NCI-H146 treated with DMSO at 0.1 percent for 48 hours (cell line): Measurements from ENCODE around the gene JMJD7.

Experiments
- DNase-seq: peaks from one replicate; lab custom pipeline; 2025; ENCODE audit not compliant: unreplicated experiment; lab: John Stamatoyannopoulos, UW

Gene JMJD7

DNA sequence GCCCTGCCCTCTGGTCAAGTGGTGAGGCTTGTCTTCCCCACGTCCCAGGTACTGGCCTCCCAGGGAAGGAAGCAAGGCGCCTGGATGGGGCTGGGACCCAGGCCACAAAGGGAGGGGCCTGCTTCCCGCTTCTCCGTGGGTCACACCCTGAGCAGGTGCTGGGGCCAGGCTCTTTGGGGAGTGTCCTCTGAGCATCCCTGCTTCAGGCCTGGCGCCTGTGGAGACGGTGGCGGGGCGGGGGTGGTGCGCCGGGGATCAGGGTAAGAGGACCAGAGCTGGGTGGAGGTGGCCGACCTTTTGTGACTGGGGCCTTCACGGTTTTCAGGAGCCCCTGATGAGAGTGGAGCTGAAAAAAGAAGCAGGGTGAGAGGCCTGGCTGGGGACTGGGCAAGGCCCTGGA, 14.3 kb downstream of the JMJD7 start:
- no peak for DNase-seq

- DNase-seq: no peak
These were observed 15.7 kb downstream of the JMJD7 start for GRCh38 chr15:41843571-41843970.

DNA sequence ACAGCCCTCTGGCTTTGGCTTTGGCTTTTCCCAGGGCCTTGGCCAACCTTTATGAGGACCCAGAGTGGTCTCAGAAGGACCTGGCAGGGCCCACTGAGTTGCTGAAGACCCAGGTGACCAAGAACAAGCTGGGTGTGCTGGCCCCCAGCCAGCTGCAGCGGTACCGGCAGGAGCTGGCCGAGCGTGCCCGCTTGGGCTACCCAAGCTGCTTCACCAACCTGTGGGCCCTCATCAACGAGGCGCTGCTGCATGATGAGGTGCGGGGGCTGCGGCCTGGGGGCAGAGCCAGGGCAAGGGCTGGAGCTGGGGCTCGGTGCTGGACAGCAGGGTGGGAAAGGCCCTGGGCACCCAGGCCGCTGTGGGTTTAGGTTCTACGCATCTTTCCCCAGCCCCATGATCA, 16.9 kb downstream of the JMJD7 start:
- no peak for DNase-seq

DNA sequence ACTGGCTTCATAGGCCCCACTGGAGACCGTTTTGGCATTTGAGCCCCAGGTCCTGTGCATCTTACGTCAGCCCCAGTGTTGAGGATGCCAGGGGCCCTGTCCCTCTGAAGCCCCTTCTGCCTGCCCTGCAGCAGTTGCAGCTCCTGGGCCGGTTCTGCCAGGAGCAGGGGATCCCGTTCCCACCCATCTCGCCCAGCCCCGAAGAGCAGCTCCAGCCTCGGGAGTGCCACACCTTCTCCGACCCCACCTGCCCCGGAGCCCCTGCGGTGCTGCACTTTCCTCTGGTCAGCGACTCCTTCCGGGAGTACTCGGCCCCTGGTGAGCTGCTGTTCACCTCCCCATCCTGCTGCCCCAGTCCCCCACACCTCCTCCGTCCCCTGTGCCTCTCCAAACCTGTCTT, 19.3 kb downstream of the JMJD7 start:
- DNase-seq: no peak

DNA sequence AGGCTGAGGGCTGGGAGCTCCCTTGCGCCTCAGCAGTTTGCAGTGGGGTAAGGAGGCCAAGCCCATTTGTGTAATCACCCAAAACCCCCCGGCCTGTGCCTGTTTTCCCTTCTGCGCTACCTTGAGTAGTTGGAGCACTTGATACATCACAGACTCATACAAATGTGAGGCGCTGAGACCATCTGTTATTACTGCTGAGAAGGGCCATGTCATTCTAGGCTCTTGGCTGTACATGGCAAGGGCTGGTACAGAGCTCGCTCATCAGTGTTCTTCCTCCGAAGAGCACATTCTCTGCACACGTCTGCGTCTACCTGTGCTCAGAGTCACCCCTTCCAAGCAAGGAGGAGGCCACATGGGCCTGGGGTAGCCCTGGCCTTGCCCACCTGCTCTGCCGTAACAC, 20.1 kb downstream of the JMJD7 start:
- DNase-seq: no peak

DNA sequence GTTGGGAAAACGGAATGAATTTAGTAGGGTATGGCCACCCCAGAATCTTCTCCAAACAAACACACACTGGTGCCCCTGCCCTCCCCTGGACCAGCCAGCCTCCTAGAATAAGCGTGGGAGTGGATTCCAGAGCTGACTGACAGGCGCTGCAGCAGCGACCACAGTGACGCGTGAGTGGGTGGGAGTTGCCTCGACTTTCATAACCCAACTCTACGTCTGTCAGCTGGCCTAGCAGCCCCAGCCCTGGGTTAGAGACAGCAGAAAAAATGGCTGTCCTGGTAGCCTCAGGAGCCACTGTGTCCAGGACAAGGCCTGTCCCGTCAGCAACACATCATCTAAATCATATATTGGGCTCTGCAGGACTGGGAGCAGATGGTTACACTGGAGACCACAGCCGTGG, 20.7 kb downstream of the JMJD7 start:
- no peak for DNase-seq

DNA sequence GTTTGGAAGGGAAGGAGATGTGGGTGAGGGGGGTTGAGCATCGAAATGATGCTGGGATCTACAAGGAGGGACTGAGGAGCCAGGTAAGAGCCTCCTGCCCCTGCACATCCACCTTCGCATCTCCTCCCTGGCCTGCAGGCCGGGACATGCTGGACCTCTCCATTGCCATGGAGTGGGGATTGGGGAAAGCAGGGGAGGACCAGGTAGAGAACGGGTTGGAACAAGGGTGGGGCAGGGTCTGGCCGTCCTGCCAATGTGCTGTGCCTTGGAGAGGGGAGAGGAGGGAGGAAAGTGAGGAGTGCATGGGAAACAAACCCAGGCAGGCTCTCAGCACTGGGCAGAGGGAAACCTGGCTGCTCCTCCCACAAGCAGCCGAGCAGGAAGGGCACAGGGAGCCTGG, 21.3 kb downstream of the JMJD7 start:
- DNase-seq: no peak

DNA sequence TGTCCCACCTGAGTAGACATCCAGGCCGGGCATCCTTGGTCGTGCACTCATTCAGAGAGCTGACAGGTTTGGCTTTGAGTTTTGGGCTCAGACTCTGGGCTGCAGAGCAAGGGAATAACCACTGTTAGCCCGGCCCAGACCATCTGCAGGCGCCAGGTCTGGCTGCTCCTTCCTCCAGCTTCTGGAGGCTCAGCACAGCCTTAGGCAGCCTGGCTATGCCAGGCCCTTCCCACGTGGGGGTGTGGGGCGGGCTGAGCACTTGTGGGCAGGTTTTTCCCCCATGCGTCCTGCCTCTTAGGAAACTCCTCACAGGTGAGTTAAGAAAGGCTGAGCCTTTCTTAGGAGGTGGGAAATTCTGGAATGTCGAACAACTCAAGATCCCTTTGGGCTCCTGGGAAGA, 22.0 kb downstream of the JMJD7 start:
- no peak for DNase-seq

DNA sequence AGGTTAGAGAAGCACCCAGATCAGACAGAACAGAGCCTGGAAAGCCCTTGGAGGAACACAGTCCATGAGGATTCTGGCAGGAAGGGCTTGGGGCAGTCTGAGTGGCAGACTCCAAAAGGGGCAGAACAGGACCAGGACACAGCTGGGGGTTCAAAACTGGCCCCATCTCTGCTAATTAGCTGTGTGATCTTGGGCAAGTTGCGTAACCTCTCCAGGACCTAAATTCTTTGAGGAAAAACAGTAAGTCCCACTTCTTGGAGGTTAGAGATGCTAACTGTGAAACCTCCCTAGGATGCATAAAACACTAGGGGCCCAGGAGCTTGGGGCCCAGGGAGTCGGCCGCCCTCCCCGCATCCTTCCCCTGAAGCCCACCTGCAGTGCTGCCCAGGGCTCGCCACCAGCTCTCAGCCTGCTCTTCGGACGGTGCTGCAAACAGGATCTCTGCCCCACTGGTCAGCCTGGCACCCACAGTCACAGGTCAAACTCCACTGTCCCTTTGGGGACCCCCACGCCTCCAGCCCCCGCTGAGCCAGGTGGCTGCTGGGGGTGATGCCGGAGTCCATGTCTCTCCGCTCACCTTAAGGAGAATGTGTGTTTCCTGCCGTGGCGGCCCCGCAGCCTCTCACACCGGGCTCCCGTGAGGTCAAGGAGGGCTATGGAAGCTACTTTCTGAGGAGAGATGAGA, 22.7 kb downstream of the JMJD7 start:
- DNase-seq: no peak

- no peak for DNase-seq
These were observed 23.3 kb downstream of the JMJD7 start for GRCh38 chr15:41851167-41851523.

- DNase-seq: no peak
These were observed 24.0 kb downstream of the JMJD7 start for GRCh38 chr15:41851755-41852370.

DNA sequence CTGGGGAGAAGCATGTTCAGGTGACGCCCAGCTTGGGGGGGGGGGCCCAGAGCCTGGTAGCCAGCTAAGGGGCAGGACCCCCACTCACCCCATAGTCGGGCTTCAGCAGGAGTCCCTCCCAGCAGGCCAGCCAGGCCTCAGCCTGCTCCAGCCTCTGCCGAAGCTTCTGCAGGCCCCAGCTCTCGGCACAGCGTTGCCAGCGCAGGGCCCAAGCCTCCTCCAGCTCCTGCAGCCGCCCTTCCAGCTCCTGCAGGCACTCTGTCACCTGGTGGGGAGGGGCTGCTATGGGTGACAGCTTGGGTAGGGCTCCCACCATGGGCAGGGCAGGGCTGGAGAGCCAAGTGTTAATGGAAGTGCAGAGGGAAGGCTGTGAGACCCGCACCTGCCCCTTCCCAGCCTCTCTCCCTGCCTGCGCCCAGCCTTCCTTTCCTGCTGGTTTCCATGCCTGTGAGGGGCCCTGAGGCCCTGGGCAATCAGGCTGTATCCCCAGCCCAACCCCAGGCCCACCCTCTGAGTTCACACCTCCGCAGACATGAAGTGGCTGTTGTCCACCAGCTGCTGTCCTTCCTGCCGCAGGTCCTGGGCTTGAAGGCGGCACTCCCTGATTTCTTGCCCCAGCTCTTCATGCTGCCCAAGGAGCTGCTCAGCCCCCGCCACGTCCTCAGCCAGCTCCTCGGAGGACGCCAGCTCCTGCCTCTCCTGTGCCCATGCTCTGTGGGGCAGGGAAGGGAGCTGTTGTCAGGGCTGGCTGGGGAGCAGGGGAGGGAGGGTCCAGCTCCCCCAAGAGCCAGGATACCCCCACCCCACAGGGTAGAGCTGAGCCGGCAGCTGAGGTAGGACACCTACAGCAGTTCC, 25.1 kb downstream of the JMJD7 start:
- no peak for DNase-seq

GRCh38 chr15:41853831-41854230, 25.9 kb downstream of the JMJD7 start:
- no peak for DNase-seq

- DNase-seq: no peak
These were observed 26.6 kb downstream of the JMJD7 start for GRCh38 chr15:41854443-41854842.

- DNase-seq: no peak
These were observed 27.5 kb downstream of the JMJD7 start for GRCh38 chr15:41855261-41855961.

GRCh38 chr15:41856262-41856661, 28.4 kb downstream of the JMJD7 start:
- DNase-seq: no peak

DNA sequence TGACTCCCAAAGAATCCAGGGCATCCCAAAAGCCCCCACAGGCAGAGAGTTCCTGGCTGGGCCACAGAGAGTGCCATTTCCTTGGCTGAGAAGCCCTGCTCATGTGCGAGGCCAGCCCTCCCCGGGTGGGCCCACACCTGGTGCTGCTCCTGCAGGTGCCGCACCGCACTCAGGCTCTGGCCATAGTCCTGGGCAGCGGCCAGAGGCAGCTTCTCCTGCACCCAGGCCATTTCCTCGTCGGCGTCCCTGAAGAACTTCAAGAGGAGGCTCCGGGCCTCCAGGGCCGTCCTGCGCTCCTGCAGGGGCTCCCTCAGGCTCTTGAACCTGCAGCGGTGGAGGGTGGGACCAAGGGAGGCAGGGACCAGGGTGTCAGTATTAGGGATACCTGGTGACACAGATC, 28.8 kb downstream of the JMJD7 start:
- DNase-seq: no peak

GRCh38 chr15:41857316-41857715, 29.4 kb downstream of the JMJD7 start:
- DNase-seq: no peak

- DNase-seq: no peak
These were observed 30.9 kb downstream of the JMJD7 start for GRCh38 chr15:41858756-41859155.

DNA sequence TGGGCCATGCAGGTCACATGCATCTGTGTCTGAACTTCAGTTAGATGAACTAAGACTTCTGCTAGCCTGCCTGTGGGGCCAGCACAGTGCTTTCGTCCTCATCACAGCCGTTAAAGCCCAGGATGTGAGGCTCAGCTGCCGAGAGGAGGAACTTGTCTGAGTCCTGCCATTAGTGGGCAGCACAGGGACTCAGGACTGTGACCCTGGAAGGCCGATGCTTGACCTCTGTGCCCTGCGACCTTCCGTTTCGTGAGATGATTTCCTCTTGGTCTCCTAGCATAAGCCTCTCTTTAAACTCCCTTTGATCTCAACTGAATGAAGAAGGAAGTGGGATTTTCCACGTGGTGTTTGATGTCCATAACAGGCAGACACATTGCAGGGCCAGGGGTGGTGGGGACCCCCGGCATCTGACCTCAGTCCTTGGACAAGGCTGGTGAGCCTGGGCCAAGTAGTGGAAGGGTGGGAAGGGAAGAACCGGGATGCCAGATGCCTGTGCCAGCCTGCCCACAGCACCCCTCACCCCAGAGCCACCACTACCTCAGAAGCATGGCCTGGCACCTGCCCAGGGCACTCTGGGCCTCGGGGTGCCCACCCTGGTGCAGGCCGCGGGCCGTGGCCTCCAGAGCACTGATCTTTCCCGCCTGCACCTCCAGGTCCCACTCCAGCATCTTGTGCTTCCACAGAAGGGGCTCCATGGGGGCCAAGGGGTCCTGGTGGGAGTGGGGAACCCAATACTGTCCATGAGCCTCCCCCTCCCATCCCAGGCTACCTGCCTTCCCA, 32.3 kb downstream of the JMJD7 start:
- DNase-seq: no peak
